ENCODE results near the gene ZNF70.
"Not testable (repeated sequence)": the region's sequence is repeated elsewhere in the genome, so short reads cannot be mapped to it uniquely, and the experiment has no call there.

Gene ZNF70

DNA sequence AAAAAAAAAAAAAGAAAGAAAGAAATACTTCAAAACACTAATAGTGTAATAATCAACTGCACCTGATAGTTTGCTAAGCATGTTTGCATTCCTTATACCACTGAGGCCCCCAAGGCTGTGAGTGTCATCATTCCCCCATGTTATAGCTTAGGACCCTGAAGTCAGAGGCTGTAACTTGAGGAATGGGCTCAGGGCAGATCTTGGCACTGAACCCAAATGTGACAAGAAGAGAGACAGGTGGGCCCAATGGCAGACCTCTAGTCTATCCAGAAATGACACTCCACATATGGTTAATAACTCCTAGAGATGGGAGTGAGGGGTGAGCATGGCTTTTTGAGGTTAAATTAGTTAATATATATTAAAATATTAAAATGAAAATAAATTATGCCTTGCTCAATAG, 13.2 kb downstream of the ZNF70 start:
- H3K27ac ChIP-seq (ENCODE audit: low read depth, low read length): no peak overlapping the region
- peaks cover 2% of the 10 kb centered on the region for H3F3A ChIP-seq (ENCODE audit: control insufficient read depth, insufficient read depth)
- no peak for TF ChIP-seq EZH2phosphoT487 (IDR thresholded peaks at IDR 0.05; ENCODE audit: borderline replicate concordance, low read length)
- TF ChIP-seq CTCF (IDR thresholded peaks at IDR 0.05; ENCODE audit: low read depth, low read length, poor library complexity, severe bottlenecking): no peak
- H4K20me1 ChIP-seq (ENCODE audit: control insufficient read depth, insufficient read depth, low read depth, low read length): no peaks in the 10 kb centered on the region
- H3K9me3 ChIP-seq (ENCODE audit: control insufficient read depth, insufficient read depth, low read length): no peaks in the 10 kb centered on the region
- H3K9me2 ChIP-seq (replicated peaks; ENCODE audit: control insufficient read depth, low read length): no peaks in the 10 kb centered on the region
- H3K4me1 ChIP-seq (ENCODE audit: control insufficient read depth, low read length): no peaks in the 10 kb centered on the region
- no peaks in the 10 kb centered on the region for H3K79me2 ChIP-seq (ENCODE audit: control insufficient read depth, low read length)
- H3K36me3 ChIP-seq (ENCODE audit: control insufficient read depth, low read length): no peaks in the 10 kb centered on the region
- no peak overlapping the region for H3K4me3 ChIP-seq (ENCODE audit: low read length)
- no peaks in the 10 kb centered on the region for H3K27me3 ChIP-seq (ENCODE audit: control insufficient read depth, low read length)
- H3K4me2 ChIP-seq (ENCODE audit: low read length): no peak overlapping the region

GRCh38 chr22:23728108-23728507, 22.8 kb downstream of the ZNF70 start:
- not testable (repeated sequence) for H3K4me2 ChIP-seq (ENCODE audit: low read length); H4K20me1 ChIP-seq (ENCODE audit: control insufficient read depth, insufficient read depth, low read depth, low read length); H3K79me2 ChIP-seq (ENCODE audit: control insufficient read depth, low read length); H3K9me2 ChIP-seq (replicated peaks; ENCODE audit: control insufficient read depth, low read length); H3K9me3 ChIP-seq (ENCODE audit: control insufficient read depth, insufficient read depth, low read length); H3K4me1 ChIP-seq (ENCODE audit: control insufficient read depth, low read length); H3K4me3 ChIP-seq (ENCODE audit: low read length); H3K36me3 ChIP-seq (ENCODE audit: control insufficient read depth, low read length); H3K27ac ChIP-seq (ENCODE audit: low read depth, low read length); H3F3A ChIP-seq (ENCODE audit: control insufficient read depth, insufficient read depth)
- peaks cover 11% of the 10 kb centered on the region for H3K27me3 ChIP-seq (ENCODE audit: control insufficient read depth, low read length)

- Histone ChIP-seq H3K4me1 (ENCODE audit: control insufficient read depth, low read length) (0 out of 2 replicates have a peak, but pooled peaks cover 3% of the 10 kb centered on the region), H4K20me1 (ENCODE audit: control insufficient read depth, insufficient read depth, low read depth, low read length) (no peaks in the 10 kb centered on the region), H3K4me3 (ENCODE audit: low read length) (no peak overlapping the region), H3F3A (ENCODE audit: control insufficient read depth, insufficient read depth) (no peaks in the 10 kb centered on the region; the same call in 1 of the 2 replicates), H3K79me2 (ENCODE audit: control insufficient read depth, low read length) (no peaks in the 10 kb centered on the region), H3K27me3 (ENCODE audit: control insufficient read depth, low read length) (peaks cover 8% of the 10 kb centered on the region), H3K9me2 (replicated peaks; ENCODE audit: control insufficient read depth, low read length) (no peaks in the 10 kb centered on the region), H3K27ac (ENCODE audit: low read depth, low read length) (no peak overlapping the region), H3K4me2 (ENCODE audit: low read length) (no peak overlapping the region), H3K9me3 (ENCODE audit: control insufficient read depth, insufficient read depth, low read length) (no peaks in the 10 kb centered on the region), H3K36me3 (ENCODE audit: control insufficient read depth, low read length) (no peaks in the 10 kb centered on the region)
- TF ChIP-seq CTCF (IDR thresholded peaks at IDR 0.05; ENCODE audit: low read depth, low read length, poor library complexity, severe bottlenecking) (no peak), EZH2phosphoT487 (IDR thresholded peaks at IDR 0.05; ENCODE audit: borderline replicate concordance, low read length) (no peak)
These were observed 28.2 kb downstream of the ZNF70 start for GRCh38 chr22:23722724-23723123.

DNA sequence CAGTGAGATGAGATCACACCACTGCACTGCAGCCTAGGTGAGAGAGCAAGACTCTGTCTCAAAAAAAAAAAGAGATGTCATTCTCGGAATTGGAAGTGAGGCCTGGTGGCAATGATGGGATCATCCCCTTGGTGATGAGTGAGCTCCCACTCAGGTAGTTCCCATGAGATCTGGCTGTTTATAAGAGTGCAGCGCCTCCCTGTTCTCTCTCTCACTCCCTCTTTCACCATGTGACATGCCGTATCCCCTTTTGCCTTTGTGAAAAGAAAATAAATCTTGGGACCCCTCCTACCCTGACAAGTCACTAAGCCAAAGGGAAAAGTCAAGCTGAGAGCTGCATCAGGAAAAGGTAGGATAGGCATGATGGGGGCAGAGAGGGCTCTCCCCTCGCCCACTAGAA, 28.8 kb downstream of the ZNF70 start:
- Histone ChIP-seq H4K20me1 (ENCODE audit: control insufficient read depth, insufficient read depth, low read depth, low read length) (no peaks in the 10 kb centered on the region), H3K4me3 (ENCODE audit: low read length) (no peak overlapping the region), H3K27me3 (ENCODE audit: control insufficient read depth, low read length) (peaks cover 7% of the 10 kb centered on the region), H3K4me2 (ENCODE audit: low read length) (no peak overlapping the region), H3K9me2 (replicated peaks; ENCODE audit: control insufficient read depth, low read length) (no peaks in the 10 kb centered on the region), H3K36me3 (ENCODE audit: control insufficient read depth, low read length) (no peaks in the 10 kb centered on the region), H3K4me1 (ENCODE audit: control insufficient read depth, low read length) (peaks cover 7% of the 10 kb centered on the region), H3K79me2 (ENCODE audit: control insufficient read depth, low read length) (no peaks in the 10 kb centered on the region; the same call in 1 of the 2 replicates), H3F3A (ENCODE audit: control insufficient read depth, insufficient read depth) (no peaks in the 10 kb centered on the region; the same call in 1 of the 2 replicates), H3K9me3 (ENCODE audit: control insufficient read depth, insufficient read depth, low read length) (no peaks in the 10 kb centered on the region), H3K27ac (ENCODE audit: low read depth, low read length) (no peak overlapping the region)
- no peak for TF ChIP-seq EZH2phosphoT487 (IDR thresholded peaks at IDR 0.05; ENCODE audit: borderline replicate concordance, low read length)
- TF ChIP-seq CTCF (IDR thresholded peaks at IDR 0.05; ENCODE audit: low read depth, low read length, poor library complexity, severe bottlenecking): no peak
